Esophagus squamous epithelium (tissue), 4 donors: ENCODE data around the gene ADISSP.

Source experiments
- CTCF ChIP-seq, 6 experiments: fragments of 450-650 bp in 4 of 6; fragments of 200-600 bp in 2 of 6; sonication (generic) in 2 of 6; IDR thresholded peaks; one replicate each; pipeline ENCODE4 v1.5.1; 2016 to 2019; ENCODE audit warnings: antibody characterized with exemption in 6 of 6, mild to moderate bottlenecking in 4 of 6, moderate library complexity in 4 of 6
- POLR2A ChIP-seq, 4 donors: fragments of 450-650 bp; IDR thresholded peaks; one replicate each; pipeline ENCODE4 v1.6.1; 2017; ENCODE audit warnings: antibody characterized with exemption in 4 of 4, mild to moderate bottlenecking in 4 of 4, moderate library complexity in 3 of 4

GRCh38 chr20:3721912-3722311, 45.6 kb downstream of the ADISSP start:
- TF ChIP-seq CTCF (IDR thresholded peaks at IDR 0.05) (no peak), POLR2A (IDR thresholded peaks at IDR 0.05) (no peak)
